Caco-2 (cell line): ENCODE measurements around the gene GARIN5A. TPM values are rescaled to one million over a fixed set of nuclear protein-coding genes. Genes with fewer than 3 reads are reported as not detected.

ENCODE experiments used
- BruUV-seq: library from RNA; stranded (reverse); fragments of 400-500 nt; replicated peaks from 2 replicates; lab custom pipeline; 2021; lab: Mats Ljungman, UMichigan
- CTCF ChIA-PET: fragments of 300-600 bp; sonication (Branson Sonifier 250); formaldehyde crosslinking; loops from one replicate; lab custom pipeline; 2022; ENCODE audit warnings: antibody characterized with exemption; lab: Charles Lee
- POLR2A ChIA-PET: fragments of 300-600 bp; sonication (Branson Sonifier 250); formaldehyde crosslinking; loops from one replicate; lab custom pipeline; 2022; ENCODE audit warnings: antibody characterized with exemption; lab: Charles Lee
- DNase-seq, 2 experiments: peaks; one replicate each; pipeline versions ENCODE4 v3.0.0 to v3.0.0-alpha.2; 2020 to 2022
- H3K27me3 ChIP-seq: replicated peaks from 2 replicates; pipeline ENCODE4 v1.6.0; 2011; ENCODE audit warnings: low read length; ENCODE audit not compliant: control insufficient read depth, insufficient read depth
- H3K36me3 ChIP-seq: 2 replicates; pipeline ENCODE4 v1.5.1; 2011; ENCODE audit warnings: low read length; ENCODE audit not compliant: control insufficient read depth, insufficient read depth
- H3K4me1 ChIP-seq: fragments of 250-450 bp; sonication (Bioruptor Pico); 2 replicates; pipeline ENCODE4 v1.5.1; 2020; ENCODE audit warnings: mild to moderate bottlenecking
- H3K4me3 ChIP-seq: 2 replicates; pipeline ENCODE4 v1.5.1; 2011; ENCODE audit warnings: low read depth, mild to moderate bottlenecking, control low read depth, low read length
- H3K9me3 ChIP-seq: fragments of 250-450 bp; sonication (Bioruptor Pico); 2 replicates; pipeline ENCODE4 v1.5.1; 2020; ENCODE audit warnings: mild to moderate bottlenecking, moderate library complexity
- H3K27ac Mint-ChIP-seq: one replicate; pipeline ENCODE4 v1.8.0; 2022; ENCODE audit warnings: mixed read lengths; ENCODE audit not compliant: unreplicated experiment
- H3K27me3 Mint-ChIP-seq: one replicate; pipeline ENCODE4 v1.8.0; 2022; ENCODE audit warnings: mixed read lengths; ENCODE audit not compliant: insufficient read depth, unreplicated experiment
- H3K36me3 Mint-ChIP-seq: one replicate; pipeline ENCODE4 v1.8.0; 2022; ENCODE audit warnings: mild to moderate bottlenecking, mixed read lengths; ENCODE audit not compliant: insufficient read depth, unreplicated experiment
- H3K4me1 Mint-ChIP-seq: one replicate; pipeline ENCODE4 v1.8.0; 2022; ENCODE audit warnings: low read depth, mixed read lengths; ENCODE audit not compliant: unreplicated experiment
- H3K4me3 Mint-ChIP-seq: one replicate; pipeline ENCODE4 v1.8.0; 2022; ENCODE audit warnings: mild to moderate bottlenecking, moderate library complexity, mixed read lengths; ENCODE audit not compliant: unreplicated experiment
- H3K9me3 Mint-ChIP-seq: one replicate; pipeline ENCODE4 v1.8.0; 2022; ENCODE audit warnings: mixed read lengths; ENCODE audit not compliant: unreplicated experiment
- intact Hi-C: fragments of 100-400 bp; cut with micrococcal nuclease; formaldehyde crosslinking; loops from one replicate; pipeline ENCODE4 v1.10.0; 2022; ENCODE audit not compliant: unreplicated experiment
- total RNA-seq: library from RNA; stranded (reverse); gene quantifications from 2 replicates; pipeline ENCODE4 v1.2.3, GENCODE V29; 2022
- TF ChIP-seq, protein P1 (sequence below), 2 experiments: fragments of 200-600 bp in 1 of 2; IDR thresholded peaks; 1 replicate in 1 of 2; 2 replicates in 1 of 2; pipeline versions ENCODE4 v1.5.1 to v1.8.0; 2011 to 2022; ENCODE audit warnings: antibody characterized with exemption in 1 of 2, control low read depth in 1 of 2, inconsistent platforms in 1 of 2, low read depth in 1 of 2, low read length in 1 of 2, mild to moderate bottlenecking in 1 of 2, moderate library complexity in 1 of 2; ENCODE audit not compliant: insufficient read depth in 1 of 2, severe bottlenecking in 1 of 2, unreplicated experiment in 1 of 2

Gene GARIN5A
- total RNA-seq, 1 experiment from 2014 or later, result 1.4 TPM

DNA sequence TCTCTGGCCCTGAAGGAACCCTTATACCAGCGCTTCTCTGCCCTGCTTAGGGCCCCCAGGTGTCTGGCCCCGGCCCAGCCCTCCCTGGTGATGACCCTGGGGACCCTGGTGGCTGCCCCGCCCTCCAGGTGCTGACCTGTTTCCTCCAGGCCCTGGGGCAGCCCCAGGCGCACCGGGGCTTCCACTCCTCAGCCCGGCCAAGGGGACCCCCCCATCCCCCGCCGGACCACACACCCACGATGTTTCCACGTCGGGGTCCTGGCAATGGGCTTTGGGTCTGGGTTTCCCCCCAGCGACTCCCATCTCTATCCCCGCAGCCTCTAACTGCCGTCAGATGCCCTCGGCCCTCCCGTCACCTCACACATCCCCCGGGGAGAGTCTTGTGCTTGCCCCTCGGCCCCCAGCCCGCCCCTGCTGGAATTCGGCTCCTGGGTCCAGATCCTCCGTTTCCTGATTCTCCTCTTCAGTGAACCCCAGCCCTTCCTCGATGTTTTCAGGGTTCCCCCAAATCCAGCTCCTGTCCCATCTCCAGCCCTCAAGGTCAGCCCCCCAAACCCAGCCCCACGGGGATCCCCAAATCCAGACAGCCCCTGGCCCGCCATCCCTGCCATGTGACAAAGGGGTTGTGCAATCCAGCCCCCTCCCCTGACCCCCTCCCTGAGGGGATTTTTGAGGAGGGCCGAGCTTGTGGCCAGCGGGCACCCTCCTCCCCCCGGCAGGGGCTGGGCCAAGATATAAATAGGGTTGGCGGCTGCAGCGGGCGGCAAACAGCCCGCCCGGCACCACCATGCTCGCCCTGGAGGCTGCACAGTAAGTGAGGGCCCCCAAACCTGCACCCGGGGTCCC lies 58.2 kb downstream of the GARIN5A start, which contains the start of gene SPIB:
SPIB (plus strand) TSS at position 763 of the 846 bp plus-strand sequence; CDS start at position 788, 25 bp downstream.
- no peaks in the 10 kb centered on the region for H3K27me3 ChIP-seq
- ChIA-PET CTCF (interaction anchor here (0.6 kb wide), 1 partner anchor 90 kb away, joined by 4 read pairs; no protein-coding TSS in a partner anchor), POLR2A (no interaction called here)
- no peak for DNase-seq
- H3K9me3 Mint-ChIP-seq, result no peaks in the 10 kb centered on the region
- TF ChIP-seq, protein P1, sequence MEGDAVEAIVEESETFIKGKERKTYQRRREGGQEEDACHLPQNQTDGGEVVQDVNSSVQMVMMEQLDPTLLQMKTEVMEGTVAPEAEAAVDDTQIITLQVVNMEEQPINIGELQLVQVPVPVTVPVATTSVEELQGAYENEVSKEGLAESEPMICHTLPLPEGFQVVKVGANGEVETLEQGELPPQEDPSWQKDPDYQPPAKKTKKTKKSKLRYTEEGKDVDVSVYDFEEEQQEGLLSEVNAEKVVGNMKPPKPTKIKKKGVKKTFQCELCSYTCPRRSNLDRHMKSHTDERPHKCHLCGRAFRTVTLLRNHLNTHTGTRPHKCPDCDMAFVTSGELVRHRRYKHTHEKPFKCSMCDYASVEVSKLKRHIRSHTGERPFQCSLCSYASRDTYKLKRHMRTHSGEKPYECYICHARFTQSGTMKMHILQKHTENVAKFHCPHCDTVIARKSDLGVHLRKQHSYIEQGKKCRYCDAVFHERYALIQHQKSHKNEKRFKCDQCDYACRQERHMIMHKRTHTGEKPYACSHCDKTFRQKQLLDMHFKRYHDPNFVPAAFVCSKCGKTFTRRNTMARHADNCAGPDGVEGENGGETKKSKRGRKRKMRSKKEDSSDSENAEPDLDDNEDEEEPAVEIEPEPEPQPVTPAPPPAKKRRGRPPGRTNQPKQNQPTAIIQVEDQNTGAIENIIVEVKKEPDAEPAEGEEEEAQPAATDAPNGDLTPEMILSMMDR (IDR thresholded peaks at IDR 0.05; ENCODE audit: insufficient read depth in 1 of 2, low read depth in 1 of 2, low read length in 1 of 2, severe bottlenecking in 1 of 2, unreplicated experiment in 1 of 2), result no peak
- peaks cover 17% of the 10 kb centered on the region for H3K4me1 Mint-ChIP-seq
- peaks cover 9% of the 10 kb centered on the region; the same call in 1 of the 2 replicates for H3K4me1 ChIP-seq
- peaks cover 30% of the 10 kb centered on the region for H3K36me3 Mint-ChIP-seq
- no TSS peak for BruUV-seq
- peaks cover 3% of the 10 kb centered on the region; the same call in 1 of the 2 replicates for H3K36me3 ChIP-seq
- no peak within 1 kb of the TSS for H3K4me3 ChIP-seq
- H3K27me3 Mint-ChIP-seq, result no peaks in the 10 kb centered on the region
- intact Hi-C loops, result no loop called here
- H3K4me3 Mint-ChIP-seq, result no peak within 1 kb of the TSS
- H3K27ac Mint-ChIP-seq, result no peak within 1 kb of the TSS
- H3K9me3 ChIP-seq, result no peaks in the 10 kb centered on the region

DNA sequence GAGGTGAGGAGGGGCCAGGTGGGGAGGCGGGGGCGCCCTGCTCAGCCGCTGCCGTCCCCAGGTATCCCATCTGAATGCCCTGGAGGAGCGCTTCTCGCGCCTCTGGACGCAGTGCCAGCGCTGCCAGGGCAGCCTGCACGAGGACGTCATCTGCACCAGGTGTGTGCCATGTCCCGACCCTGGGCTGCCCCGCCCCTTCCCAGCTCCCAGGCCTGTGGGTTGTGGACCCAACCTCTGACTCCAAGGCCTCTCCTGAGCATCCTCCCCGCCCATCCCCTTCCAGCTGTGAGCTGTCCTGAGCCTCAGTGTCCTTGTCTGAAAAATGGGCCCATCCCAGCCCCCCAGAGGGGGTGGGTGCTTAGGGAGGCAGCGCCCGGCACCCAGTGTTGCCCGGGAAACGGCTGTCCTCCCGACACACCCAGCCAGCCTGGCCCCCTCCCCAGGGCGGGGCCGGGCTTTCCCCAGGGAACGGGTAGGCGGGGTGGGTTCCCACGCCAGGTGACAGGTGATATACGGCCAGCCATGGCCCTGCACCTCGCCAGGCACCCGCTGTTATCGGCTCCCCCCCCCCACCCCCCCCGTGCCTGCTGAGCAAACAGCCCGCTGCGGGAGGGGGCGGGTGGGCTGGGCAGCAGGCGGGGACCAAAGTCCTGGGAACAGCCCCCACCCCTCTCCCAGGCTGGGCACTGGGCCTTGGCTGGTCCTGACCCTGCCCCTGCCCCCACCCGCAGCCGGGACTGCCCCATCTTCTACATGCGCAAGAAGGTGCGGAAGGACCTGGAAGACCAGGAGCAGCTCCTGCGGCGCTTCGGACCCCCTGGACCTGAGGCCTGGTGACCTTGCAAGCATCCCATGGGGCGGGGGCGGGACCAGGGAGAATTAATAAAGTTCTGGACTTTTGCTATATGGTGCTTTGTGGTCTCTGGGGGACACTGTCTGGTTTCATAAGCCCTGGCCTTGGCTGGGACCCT lies 59.3 kb downstream of the GARIN5A start:
- Mint-ChIP-seq H3K9me3 (no peaks in the 10 kb centered on the region), H3K27me3 (no peaks in the 10 kb centered on the region), H3K27ac (no peak overlapping the region), H3K36me3 (peaks cover 40% of the 10 kb centered on the region), H3K4me1 (peaks cover 14% of the 10 kb centered on the region), H3K4me3 (no peak overlapping the region)
- no peak overlapping the region for H3K4me3 ChIP-seq
- peaks cover 3% of the 10 kb centered on the region; the same call in 1 of the 2 replicates for H3K36me3 ChIP-seq
- intact Hi-C loops, result no loop called here
- H3K4me1 ChIP-seq, result peaks cover 7% of the 10 kb centered on the region; the same call in 1 of the 2 replicates
- POLR2A ChIA-PET, result no interaction called here
- no peaks in the 10 kb centered on the region for H3K27me3 ChIP-seq
- H3K9me3 ChIP-seq, result no peaks in the 10 kb centered on the region
- TF ChIP-seq, protein P1 (IDR thresholded peaks at IDR 0.05; ENCODE audit: insufficient read depth in 1 of 2, low read depth in 1 of 2, low read length in 1 of 2, severe bottlenecking in 1 of 2, unreplicated experiment in 1 of 2), result no peak
- BruUV-seq, result no TSS peak
- CTCF ChIA-PET, result interaction anchor here (0.6 kb wide), 1 partner anchor 89 kb away, joined by 4 read pairs; no protein-coding TSS in a partner anchor
- no peak for DNase-seq

Other genes with a start within 250 kb of the GARIN5A start
- 20.6 and 24.6 TPM in 2 replicates for gene KCNC3, start 147.5 kb downstream of the GARIN5A start, total RNA-seq
- 1.2 and 1.6 TPM in 2 replicates for gene NAPSA, start 111.2 kb downstream of the GARIN5A start, total RNA-seq
- 38.3 and 40.3 TPM in 2 replicates for gene NR1H2, start 100.4 kb downstream of the GARIN5A start, total RNA-seq
- gene POLD1, start 92.5 kb downstream of the GARIN5A start, total RNA-seq, result 128 TPM in 2 replicates
- 0.50 and 0.51 TPM in 2 replicates for gene SPIB, start 57.9 kb downstream of the GARIN5A start, total RNA-seq
- 0.91 and 1.6 TPM in 2 replicates for gene MYBPC2, start 44.0 kb downstream of the GARIN5A start, total RNA-seq
- gene EMC10, start 341 bp downstream of the GARIN5A start, total RNA-seq, result 42.9 and 46.3 TPM in 2 replicates
- gene JOSD2, start 34.3 kb upstream of the GARIN5A start, total RNA-seq, result 27.7 and 27.9 TPM in 2 replicates
- not detected in 2 replicates for gene ASPDH, start 37.1 kb upstream of the GARIN5A start, total RNA-seq
- 0.30 and 0.54 TPM in 2 replicates for gene LRRC4B, start 91.6 kb upstream of the GARIN5A start, total RNA-seq
- 0.41 and 0.70 TPM in 2 replicates for gene SYT3, start 163.0 kb upstream of the GARIN5A start, total RNA-seq
- gene C19orf81, start 172.6 kb upstream of the GARIN5A start, total RNA-seq, result 0.41 TPM in 1 of 2 replicates, not detected in the other
- not detected in 2 replicates for gene SHANK1, start 243.0 kb upstream of the GARIN5A start, total RNA-seq
- gene CLEC11A, start 246.5 kb upstream of the GARIN5A start, total RNA-seq, result 0.51 and 1.1 TPM in 2 replicates